ENCODE measurements around the gene CCDC122. TPM values are rescaled to one million over a fixed set of nuclear protein-coding genes. Genes with fewer than 3 reads are reported as not detected.
A peak's percentile ranks its signal among the peaks of the same experiment; 100 is the strongest.

Gene CCDC122
- total RNA-seq, 1 donor from 2014 or later, result 4.7 TPM

- peak; percentile 68 for DNase-seq (ENCODE audit: low read depth)
- no peak for FAIRE-seq
- H3K36me3 ChIP-seq (ENCODE audit: control insufficient read depth, insufficient read depth, low read length), result no peaks in the 10 kb centered on the region
- H3K27me3 ChIP-seq (ENCODE audit: control insufficient read depth, insufficient read depth, low read length), result no peaks in the 10 kb centered on the region
- peak; percentile 44 for TF ChIP-seq CTCF (IDR thresholded peaks at IDR 0.05; ENCODE audit: insufficient read depth, low read length, severe bottlenecking)
- no peak overlapping the region for H3K4me3 ChIP-seq (ENCODE audit: low read depth, low read length)
These were observed 26.0 kb upstream of the CCDC122 start for GRCh38 chr13:43905435-43906031.

- FAIRE-seq (no peak), DNase-seq (ENCODE audit: low read depth) (peak; percentile 41)
- no peak overlapping the region for H3K4me3 ChIP-seq (ENCODE audit: low read depth, low read length)
- H3K27me3 ChIP-seq (ENCODE audit: control insufficient read depth, insufficient read depth, low read length), result no peaks in the 10 kb centered on the region
- H3K36me3 ChIP-seq (ENCODE audit: control insufficient read depth, insufficient read depth, low read length), result no peaks in the 10 kb centered on the region
- TF ChIP-seq CTCF (IDR thresholded peaks at IDR 0.05; ENCODE audit: insufficient read depth, low read length, severe bottlenecking), result no peak
These were observed 16.4 kb upstream of the CCDC122 start for GRCh38 chr13:43895940-43896339.

GRCh38 chr13:43894438-43894837 lies 14.9 kb upstream of the CCDC122 start:
- no peak for TF ChIP-seq CTCF (IDR thresholded peaks at IDR 0.05; ENCODE audit: insufficient read depth, low read length, severe bottlenecking)
- Histone ChIP-seq H3K4me3 (ENCODE audit: low read depth, low read length) (no peak overlapping the region), H3K27me3 (ENCODE audit: control insufficient read depth, insufficient read depth, low read length) (no peaks in the 10 kb centered on the region), H3K36me3 (ENCODE audit: control insufficient read depth, insufficient read depth, low read length) (no peaks in the 10 kb centered on the region)
- FAIRE-seq (no peak), DNase-seq (ENCODE audit: low read depth) (no peak)

- DNase-seq (ENCODE audit: low read depth), result no peak
- H3K4me3 ChIP-seq (ENCODE audit: low read depth, low read length), result no peak overlapping the region
- H3K36me3 ChIP-seq (ENCODE audit: control insufficient read depth, insufficient read depth, low read length), result peaks cover 3% of the 10 kb centered on the region
- no peak for FAIRE-seq
- no peak for TF ChIP-seq CTCF (IDR thresholded peaks at IDR 0.05; ENCODE audit: insufficient read depth, low read length, severe bottlenecking)
- H3K27me3 ChIP-seq (ENCODE audit: control insufficient read depth, insufficient read depth, low read length), result no peaks in the 10 kb centered on the region
These were observed 4.7 kb upstream of the CCDC122 start for GRCh38 chr13:43884222-43884621.

- DNase-seq (ENCODE audit: low read depth), result no peak
- TF ChIP-seq CTCF (IDR thresholded peaks at IDR 0.05; ENCODE audit: insufficient read depth, low read length, severe bottlenecking), result no peak
- Histone ChIP-seq H3K4me3 (ENCODE audit: low read depth, low read length) (no peak overlapping the region), H3K36me3 (ENCODE audit: control insufficient read depth, insufficient read depth, low read length) (peaks cover 3% of the 10 kb centered on the region), H3K27me3 (ENCODE audit: control insufficient read depth, insufficient read depth, low read length) (no peaks in the 10 kb centered on the region)
- FAIRE-seq, result no peak
These were observed 4.1 kb upstream of the CCDC122 start for GRCh38 chr13:43883631-43884030.

GRCh38 chr13:43881580-43881979 lies 2.0 kb upstream of the CCDC122 start:
- DNase-seq (ENCODE audit: low read depth), result no peak
- Histone ChIP-seq H3K27me3 (ENCODE audit: control insufficient read depth, insufficient read depth, low read length) (no peaks in the 10 kb centered on the region), H3K36me3 (ENCODE audit: control insufficient read depth, insufficient read depth, low read length) (peaks cover 3% of the 10 kb centered on the region), H3K4me3 (ENCODE audit: low read depth, low read length) (no peak overlapping the region)
- FAIRE-seq, result no peak
- TF ChIP-seq CTCF (IDR thresholded peaks at IDR 0.05; ENCODE audit: insufficient read depth, low read length, severe bottlenecking), result no peak
